ENCODE results near the gene RBP7. TPM values are rescaled to one million over a fixed set of nuclear protein-coding genes. Genes with fewer than 3 reads are reported as not detected.
"Not testable (repeated sequence)": the region's sequence is repeated elsewhere in the genome, so short reads cannot be mapped to it uniquely, and the experiment has no call there.

Gene RBP7
- polyA plus RNA-seq, 1 of the 3 experiments (the other 2 are of a cell fraction): 2.5 TPM

DNA sequence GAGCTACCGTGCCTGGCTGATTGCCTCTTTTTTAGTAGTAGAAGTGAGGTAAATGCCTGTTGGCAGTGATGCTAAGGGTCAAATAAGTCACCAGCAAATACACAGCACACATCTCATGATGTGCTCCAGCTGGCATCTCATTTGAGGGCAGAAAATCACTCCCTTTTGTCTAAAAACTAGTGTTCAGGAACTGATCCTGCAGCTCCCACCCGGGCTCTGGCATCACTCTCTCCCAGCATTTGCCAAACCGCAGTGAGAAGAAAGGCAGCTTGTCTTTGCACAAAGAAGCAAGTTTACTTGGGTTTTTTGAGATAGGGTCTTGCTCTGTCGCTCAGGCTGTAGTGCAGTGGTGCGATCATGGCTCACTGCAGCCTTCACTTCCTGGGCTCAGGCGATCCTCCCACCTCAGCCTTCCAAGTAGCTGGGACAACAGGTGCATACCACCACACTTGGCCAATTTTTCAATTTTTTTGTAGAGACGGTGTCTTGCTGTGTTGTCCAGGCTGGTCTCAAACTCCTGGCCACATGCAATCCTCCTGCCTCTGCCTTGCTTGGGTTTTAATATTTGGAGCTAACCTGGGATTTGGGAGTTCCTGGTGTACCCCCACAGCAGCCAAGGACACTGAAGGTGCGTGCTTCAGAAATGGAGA, 4.1 kb downstream of the RBP7 start:
- POLR2A ChIA-PET: no interaction called here

DNA sequence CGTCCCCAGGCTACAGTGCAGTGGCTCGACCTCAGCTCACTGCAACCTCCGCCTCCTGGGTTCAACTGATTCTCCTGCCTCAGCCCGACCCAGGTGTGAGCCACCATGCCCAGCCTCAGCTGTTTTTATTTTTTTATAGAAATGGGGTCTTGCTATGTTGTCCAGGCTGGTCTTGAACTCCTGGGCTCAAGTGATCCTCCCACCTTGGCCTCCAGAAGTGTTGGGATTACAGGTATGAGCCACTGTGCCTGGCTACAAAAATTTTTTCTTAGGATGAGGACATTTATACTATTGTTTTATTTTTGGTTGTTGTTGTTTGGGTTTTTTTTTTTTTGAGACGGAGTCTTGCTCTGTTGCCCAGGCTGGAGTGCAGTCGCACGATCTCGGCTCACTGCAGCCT, 8.2 kb downstream of the RBP7 start:
- WGBS (ENCODE audit: low lambda C conversion rate): 78% methylated on average over 8 of the region's 8 CpGs
- POLR2A ChIA-PET; H4K20me1 ChIP-seq (ENCODE audit: insufficient read depth); H3K4me1 ChIP-seq (ENCODE audit: control insufficient read depth in 1 of 2, insufficient read depth in 2 of 2, low read depth in 1 of 2, low read length in 1 of 2); H3K9me2 ChIP-seq; H3K9ac ChIP-seq; H3F3A ChIP-seq (replicated peaks; ENCODE audit: insufficient read depth); H2AFZ ChIP-seq (ENCODE audit: low read depth); H3K9me3 ChIP-seq; H3K36me3 ChIP-seq (replicated peaks in 1 of 2; ENCODE audit: control insufficient read depth in 1 of 2, insufficient read depth in 2 of 2, low read length in 1 of 2); H3K27ac ChIP-seq (ENCODE audit: low read depth in 2 of 2, low read length in 1 of 2); DNase-seq; H3K79me2 ChIP-seq (ENCODE audit: insufficient read depth); H3K27me3 ChIP-seq (ENCODE audit: insufficient read depth); H3K4me3 ChIP-seq (ENCODE audit: low read depth in 2 of 2, low read length in 1 of 2); H3K4me2 ChIP-seq: not testable (repeated sequence)
- CTCF ChIA-PET: interaction anchor here (0.6 to 1.9 kb wide), 2 partner anchors 11 to 50 kb away, joined by 4 to 6 read pairs; no protein-coding TSS in a partner anchor

More for the DNA sequence above, 4.1 kb downstream of the RBP7 start:
- Histone ChIP-seq H3K27me3 (ENCODE audit: insufficient read depth) (peaks cover 8% of the 10 kb centered on the region; the same call in 1 of the 2 replicates), H3K4me2 (no peak overlapping the region), H3K9me3 (no peaks in the 10 kb centered on the region), H4K20me1 (ENCODE audit: insufficient read depth) (no peaks in the 10 kb centered on the region), H3K79me2 (ENCODE audit: insufficient read depth) (no peaks in the 10 kb centered on the region), H3K4me1 (ENCODE audit: control insufficient read depth in 1 of 2, insufficient read depth in 2 of 2, low read depth in 1 of 2, low read length in 1 of 2) (no peaks in the 10 kb centered on the region; a peak in 1 of 4 replicates), H3K27ac (ENCODE audit: low read depth in 2 of 2, low read length in 1 of 2) (no peak overlapping the region), H3F3A (replicated peaks; ENCODE audit: insufficient read depth) (no peaks in the 10 kb centered on the region), H3K36me3 (replicated peaks in 1 of 2; ENCODE audit: control insufficient read depth in 1 of 2, insufficient read depth in 2 of 2, low read length in 1 of 2) (no peaks in the 10 kb centered on the region), H2AFZ (ENCODE audit: low read depth) (no peak overlapping the region), H3K9me2 (no peaks in the 10 kb centered on the region), H3K9ac (no peak overlapping the region), H3K4me3 (ENCODE audit: low read depth in 2 of 2, low read length in 1 of 2) (no peak overlapping the region)
- CTCF ChIA-PET: interaction anchor here (1.4 kb wide), 1 partner anchor 32 kb away, joined by 3 read pairs; no protein-coding TSS in a partner anchor
- TF ChIP-seq EZH2phosphoT487 (IDR thresholded peaks at IDR 0.05; ENCODE audit: borderline replicate concordance, low read depth): no peak
- no peak for TF ChIP-seq RCOR1 (IDR thresholded peaks at IDR 0.05; ENCODE audit: low read length)
- TF ChIP-seq TCF12 (IDR thresholded peaks at IDR 0.05): no peak
- no peak for TF ChIP-seq TEAD4 (IDR thresholded peaks at IDR 0.05; ENCODE audit: borderline replicate concordance, insufficient read depth)
- TF ChIP-seq, protein P1, sequence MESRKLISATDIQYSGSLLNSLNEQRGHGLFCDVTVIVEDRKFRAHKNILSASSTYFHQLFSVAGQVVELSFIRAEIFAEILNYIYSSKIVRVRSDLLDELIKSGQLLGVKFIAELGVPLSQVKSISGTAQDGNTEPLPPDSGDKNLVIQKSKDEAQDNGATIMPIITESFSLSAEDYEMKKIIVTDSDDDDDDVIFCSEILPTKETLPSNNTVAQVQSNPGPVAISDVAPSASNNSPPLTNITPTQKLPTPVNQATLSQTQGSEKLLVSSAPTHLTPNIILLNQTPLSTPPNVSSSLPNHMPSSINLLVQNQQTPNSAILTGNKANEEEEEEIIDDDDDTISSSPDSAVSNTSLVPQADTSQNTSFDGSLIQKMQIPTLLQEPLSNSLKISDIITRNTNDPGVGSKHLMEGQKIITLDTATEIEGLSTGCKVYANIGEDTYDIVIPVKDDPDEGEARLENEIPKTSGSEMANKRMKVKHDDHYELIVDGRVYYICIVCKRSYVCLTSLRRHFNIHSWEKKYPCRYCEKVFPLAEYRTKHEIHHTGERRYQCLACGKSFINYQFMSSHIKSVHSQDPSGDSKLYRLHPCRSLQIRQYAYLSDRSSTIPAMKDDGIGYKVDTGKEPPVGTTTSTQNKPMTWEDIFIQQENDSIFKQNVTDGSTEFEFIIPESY (IDR thresholded peaks at IDR 0.05; ENCODE audit: borderline replicate concordance, low read depth): no peak
- no peak for TF ChIP-seq GATA2 (CRISPR knock-in tag; IDR thresholded peaks at IDR 0.05)
- TF ChIP-seq, protein P2, sequence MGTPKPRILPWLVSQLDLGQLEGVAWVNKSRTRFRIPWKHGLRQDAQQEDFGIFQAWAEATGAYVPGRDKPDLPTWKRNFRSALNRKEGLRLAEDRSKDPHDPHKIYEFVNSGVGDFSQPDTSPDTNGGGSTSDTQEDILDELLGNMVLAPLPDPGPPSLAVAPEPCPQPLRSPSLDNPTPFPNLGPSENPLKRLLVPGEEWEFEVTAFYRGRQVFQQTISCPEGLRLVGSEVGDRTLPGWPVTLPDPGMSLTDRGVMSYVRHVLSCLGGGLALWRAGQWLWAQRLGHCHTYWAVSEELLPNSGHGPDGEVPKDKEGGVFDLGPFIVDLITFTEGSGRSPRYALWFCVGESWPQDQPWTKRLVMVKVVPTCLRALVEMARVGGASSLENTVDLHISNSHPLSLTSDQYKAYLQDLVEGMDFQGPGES (IDR thresholded peaks at IDR 0.05; ENCODE audit: low read depth, low read length): no peak
- no peak for TF ChIP-seq TAF1 (IDR thresholded peaks at IDR 0.05; ENCODE audit: borderline replicate concordance, low read depth, low read length)
- no peak for TF ChIP-seq RAD21 (IDR thresholded peaks at IDR 0.05; ENCODE audit: low read length)
- TF ChIP-seq MXI1 (IDR thresholded peaks at IDR 0.05; ENCODE audit: low read depth, low read length): no peak
- TF ChIP-seq SMC3 (IDR thresholded peaks at IDR 0.05; ENCODE audit: low read depth, low read length): no peak
- no peak for TF ChIP-seq MEF2A (IDR thresholded peaks at IDR 0.05; ENCODE audit: borderline replicate concordance, low read depth)
- TF ChIP-seq FOXJ3 (CRISPR knock-in tag; IDR thresholded peaks at IDR 0.05): no peak
- TF ChIP-seq GABPA (IDR thresholded peaks at IDR 0.05; ENCODE audit: low read depth): no peak
- WGBS (ENCODE audit: low lambda C conversion rate): 67% methylated on average over 8 of the region's 8 CpGs
- no peak for DNase-seq
